Measurements from ENCODE around the gene TAS1R2.
"Not testable (repeated sequence)": the region's sequence is repeated elsewhere in the genome, so short reads cannot be mapped to it uniquely, and the experiment has no call there.

The TAS1R2 gene

GRCh38 chr1:18875796-18876128 lies 16.3 kb upstream of the TAS1R2 start:
- H3K36me3 ChIP-seq (ENCODE audit: insufficient read depth, low read length), result no peaks in the 10 kb centered on the region; the same call in 1 of the 2 replicates

GRCh38 chr1:18875107-18875795 lies 15.8 kb upstream of the TAS1R2 start:
- no peak overlapping the region for H3K9ac ChIP-seq (ENCODE audit: insufficient read length)

More at GRCh38 chr1:18875796-18876128, 16.3 kb upstream of the TAS1R2 start:
- Histone ChIP-seq H3K9me3 (ENCODE audit: low read depth, low read length) (no peaks in the 10 kb centered on the region), H3K27ac (no peak overlapping the region), H3K4me3 (no peak overlapping the region), H3K9ac (ENCODE audit: insufficient read length) (no peak overlapping the region)
- TF ChIP-seq EZH2 (IDR thresholded peaks at IDR 0.05) (no peak), FOXP2 (optimal IDR thresholded peaks at IDR 0.05; ENCODE audit: control extremely low read depth, extremely low read length, insufficient read depth) (no peak), POLR2AphosphoS5 (IDR thresholded peaks at IDR 0.05; ENCODE audit: borderline replicate concordance, low read depth, low read length) (no peak)
- no peak for DNase-seq (ENCODE audit: low read depth, low spot score)

GRCh38 chr1:18874600-18874999 lies 15.1 kb upstream of the TAS1R2 start:
- H3K4me3 ChIP-seq, result no peak overlapping the region
- H3K9me3 ChIP-seq (ENCODE audit: low read depth, low read length), result no peaks in the 10 kb centered on the region
- no peaks in the 10 kb centered on the region; the same call in 1 of the 2 replicates for H3K36me3 ChIP-seq (ENCODE audit: insufficient read depth, low read length)
- TF ChIP-seq FOXP2 (optimal IDR thresholded peaks at IDR 0.05; ENCODE audit: control extremely low read depth, extremely low read length, insufficient read depth) (no peak), EZH2 (IDR thresholded peaks at IDR 0.05) (no peak), POLR2AphosphoS5 (IDR thresholded peaks at IDR 0.05; ENCODE audit: borderline replicate concordance, low read depth, low read length) (no peak)
- H3K27ac ChIP-seq, result no peak overlapping the region
- DNase-seq (ENCODE audit: low read depth, low spot score), result no peak
- no peak overlapping the region for H3K9ac ChIP-seq (ENCODE audit: insufficient read length)

More at GRCh38 chr1:18875107-18875795, 15.8 kb upstream of the TAS1R2 start:
- Histone ChIP-seq H3K9me3 (ENCODE audit: low read depth, low read length) (no peaks in the 10 kb centered on the region), H3K4me3 (no peak overlapping the region), H3K36me3 (ENCODE audit: insufficient read depth, low read length) (no peaks in the 10 kb centered on the region; the same call in 1 of the 2 replicates), H3K27ac (no peak overlapping the region)
- peak; percentile 81 for DNase-seq (ENCODE audit: low read depth, low spot score)
- peak; percentile 10 for TF ChIP-seq FOXP2 (optimal IDR thresholded peaks at IDR 0.05; ENCODE audit: control extremely low read depth, extremely low read length, insufficient read depth)
- no peak for TF ChIP-seq POLR2AphosphoS5 (IDR thresholded peaks at IDR 0.05; ENCODE audit: borderline replicate concordance, low read depth, low read length)
- TF ChIP-seq EZH2 (IDR thresholded peaks at IDR 0.05), result no peak

GRCh38 chr1:18874036-18874435 lies 14.6 kb upstream of the TAS1R2 start:
- Histone ChIP-seq H3K9ac (ENCODE audit: insufficient read length) (no peak overlapping the region), H3K36me3 (ENCODE audit: insufficient read depth, low read length) (no peaks in the 10 kb centered on the region; the same call in 1 of the 2 replicates), H3K4me3 (no peak overlapping the region), H3K9me3 (ENCODE audit: low read depth, low read length) (no peaks in the 10 kb centered on the region), H3K27ac (no peak overlapping the region)
- TF ChIP-seq EZH2 (IDR thresholded peaks at IDR 0.05) (no peak), FOXP2 (optimal IDR thresholded peaks at IDR 0.05; ENCODE audit: control extremely low read depth, extremely low read length, insufficient read depth) (no peak), POLR2AphosphoS5 (IDR thresholded peaks at IDR 0.05; ENCODE audit: borderline replicate concordance, low read depth, low read length) (no peak)
- no peak for DNase-seq (ENCODE audit: low read depth, low spot score)

- no peak for TF ChIP-seq FOXP2 (optimal IDR thresholded peaks at IDR 0.05; ENCODE audit: control extremely low read depth, extremely low read length, insufficient read depth)
- Histone ChIP-seq H3K36me3 (ENCODE audit: insufficient read depth, low read length) (no peaks in the 10 kb centered on the region; the same call in 1 of the 2 replicates), H3K27ac (no peak overlapping the region), H3K9me3 (ENCODE audit: low read depth, low read length) (no peaks in the 10 kb centered on the region), H3K9ac (ENCODE audit: insufficient read length) (no peak overlapping the region), H3K4me3 (no peak overlapping the region)
- no peak for DNase-seq (ENCODE audit: low read depth, low spot score)
These were observed 12.7 kb upstream of the TAS1R2 start for GRCh38 chr1:18872071-18872611.

GRCh38 chr1:18871401-18872070 lies 12.1 kb upstream of the TAS1R2 start:
- no peak for TF ChIP-seq EZH2 (IDR thresholded peaks at IDR 0.05)
- no peak for TF ChIP-seq FOXP2 (optimal IDR thresholded peaks at IDR 0.05; ENCODE audit: control extremely low read depth, extremely low read length, insufficient read depth)
- TF ChIP-seq POLR2AphosphoS5 (IDR thresholded peaks at IDR 0.05; ENCODE audit: borderline replicate concordance, low read depth, low read length), result no peak
- Histone ChIP-seq H3K36me3 (ENCODE audit: insufficient read depth, low read length) (no peaks in the 10 kb centered on the region; the same call in 1 of the 2 replicates), H3K9ac (ENCODE audit: insufficient read length) (no peak overlapping the region), H3K27ac (no peak overlapping the region), H3K4me3 (no peak overlapping the region), H3K9me3 (ENCODE audit: low read depth, low read length) (no peaks in the 10 kb centered on the region)
- no peak for DNase-seq (ENCODE audit: low read depth, low spot score)

GRCh38 chr1:18870957-18871356 lies 11.5 kb upstream of the TAS1R2 start:
- Histone ChIP-seq H3K4me3 (no peak overlapping the region), H3K9ac (ENCODE audit: insufficient read length) (no peak overlapping the region), H3K27ac (no peak overlapping the region), H3K36me3 (ENCODE audit: insufficient read depth, low read length) (no peaks in the 10 kb centered on the region; the same call in 1 of the 2 replicates), H3K9me3 (ENCODE audit: low read depth, low read length) (no peaks in the 10 kb centered on the region)
- DNase-seq (ENCODE audit: low read depth, low spot score), result no peak
- TF ChIP-seq FOXP2 (optimal IDR thresholded peaks at IDR 0.05; ENCODE audit: control extremely low read depth, extremely low read length, insufficient read depth) (no peak), POLR2AphosphoS5 (IDR thresholded peaks at IDR 0.05; ENCODE audit: borderline replicate concordance, low read depth, low read length) (no peak), EZH2 (IDR thresholded peaks at IDR 0.05) (no peak)

- not testable (repeated sequence) for DNase-seq (ENCODE audit: low read depth, low spot score); H3K36me3 ChIP-seq (ENCODE audit: insufficient read depth, low read length); H3K4me3 ChIP-seq; H3K27ac ChIP-seq; H3K9me3 ChIP-seq (ENCODE audit: low read depth, low read length); H3K9ac ChIP-seq (ENCODE audit: insufficient read length)
These were observed 11.1 kb upstream of the TAS1R2 start for GRCh38 chr1:18870595-18870865.

Data from SK-N-MC (cell line).